Tibial artery (tissue), 4 donors: ENCODE data around the gene CASP9.
A peak's percentile ranks its signal among the peaks of the same experiment; 100 is the strongest.

ENCODE experiments used
- DNase-seq, 2 donors: peaks; one replicate each; pipeline ENCODE4 v3.0.0-alpha.2; 2019
- H3K27ac ChIP-seq, 2 donors: fragments of 200-600 bp; sonication (generic) in 1 of 2; 1 replicate in 1 of 2; 2 replicates in 1 of 2; pipeline ENCODE4 v1.5.1; 2018 to 2019; ENCODE audit warnings: mild to moderate bottlenecking in 1 of 2
- H3K27me3 ChIP-seq, 2 donors: fragments of 200-600 bp; sonication (generic) in 1 of 2; one replicate each; pipeline versions ENCODE4 v1.5.1 to v1.6.0; 2016 to 2019
- H3K36me3 ChIP-seq, 3 donors: fragments of 200-600 bp; sonication (generic) in 2 of 3; one replicate each; pipeline ENCODE4 v1.5.1; 2016 to 2019; ENCODE audit warnings: mild to moderate bottlenecking in 2 of 3
- H3K4me1 ChIP-seq, 4 donors: fragments of 200-600 bp; sonication (generic) in 2 of 4; 1 replicate in 3 of 4; 2 replicates in 1 of 4; pipeline ENCODE4 v1.5.1; 2016 to 2019
- H3K4me3 ChIP-seq, 2 donors: fragments of 200-600 bp; sonication (generic) in 1 of 2; 1 replicate in 1 of 2; 2 replicates in 1 of 2; pipeline ENCODE4 v1.5.1; 2018 to 2019; ENCODE audit warnings: mild to moderate bottlenecking in 2 of 2
- H3K9me3 ChIP-seq, 3 donors: fragments of 200-600 bp; sonication (generic) in 1 of 3; one replicate each; pipeline ENCODE4 v1.5.1; 2016 to 2019
- CTCF ChIP-seq, 2 experiments: fragments of 200-600 bp in 1 of 2; fragments of 450-650 bp in 1 of 2; IDR thresholded peaks; one replicate each; pipeline ENCODE4 v1.5.1; 2017 to 2019; ENCODE audit warnings: antibody characterized with exemption in 2 of 2, mild to moderate bottlenecking in 1 of 2, moderate library complexity in 1 of 2
- intact Hi-C: fragments of 100-400 bp; cut with DNase I; formaldehyde crosslinking; loops from one replicate; pipeline ENCODE4 v1.15.0; 2023; ENCODE audit warnings: low total_unique reads

Gene CASP9

GRCh38 chr1:15509586-15509985, 14.4 kb downstream of the CASP9 start:
- no peak overlapping the region for H3K27ac ChIP-seq
- no peak overlapping the region for H3K4me3 ChIP-seq
- no peak for DNase-seq
- H3K9me3 ChIP-seq: no peaks in the 10 kb centered on the region
- intact Hi-C loops: no loop called here
- H3K27me3 ChIP-seq: no peaks in the 10 kb centered on the region
- peaks cover 0 to 6% (median 0%) of the 10 kb centered on the region in 4 donors for H3K4me1 ChIP-seq
- TF ChIP-seq CTCF (IDR thresholded peaks at IDR 0.05): no peak
- H3K36me3 ChIP-seq: peaks cover 29 to 61% (median 40%) of the 10 kb centered on the region in 3 donors

GRCh38 chr1:15508700-15509487, 15.1 kb downstream of the CASP9 start:
- H3K9me3 ChIP-seq: no peaks in the 10 kb centered on the region
- H3K36me3 ChIP-seq: peaks cover 36 to 65% (median 43%) of the 10 kb centered on the region in 3 donors
- TF ChIP-seq CTCF (IDR thresholded peaks at IDR 0.05): no peak
- H3K27me3 ChIP-seq: no peaks in the 10 kb centered on the region
- H3K27ac ChIP-seq: no peak overlapping the region
- peak in 1 of 2 donors; percentile 21 for DNase-seq
- peaks cover 0 to 6% (median 0%) of the 10 kb centered on the region in 4 donors for H3K4me1 ChIP-seq
- H3K4me3 ChIP-seq: no peak overlapping the region
- intact Hi-C loops: no loop called here

- DNase-seq: no peak
- intact Hi-C loops: no loop called here
- Histone ChIP-seq H3K4me1 (peaks cover 0 to 6% (median 0%) of the 10 kb centered on the region in 4 donors), H3K4me3 (no peak overlapping the region), H3K27me3 (no peaks in the 10 kb centered on the region), H3K36me3 (peaks cover 50 to 65% (median 55%) of the 10 kb centered on the region in 3 donors), H3K9me3 (no peaks in the 10 kb centered on the region), H3K27ac (no peak overlapping the region)
- TF ChIP-seq CTCF (IDR thresholded peaks at IDR 0.05): no peak
Measured at GRCh38 chr1:15507278-15507677, 16.7 kb downstream of the CASP9 start.

- no peak for DNase-seq
- TF ChIP-seq CTCF (IDR thresholded peaks at IDR 0.05): no peak
- peaks cover 54 to 65% (median 56%) of the 10 kb centered on the region in 3 donors for H3K36me3 ChIP-seq
Measured at GRCh38 chr1:15506831-15507230, 17.2 kb downstream of the CASP9 start.

GRCh38 chr1:15504436-15504835, 19.6 kb downstream of the CASP9 start:
- H3K36me3 ChIP-seq: peaks cover 56 to 84% (median 64%) of the 10 kb centered on the region in 3 donors

More at GRCh38 chr1:15506831-15507230, 17.2 kb downstream of the CASP9 start:
- H3K27me3 ChIP-seq: no peaks in the 10 kb centered on the region
- no peak overlapping the region for H3K27ac ChIP-seq
- no peak overlapping the region for H3K4me3 ChIP-seq
- peaks cover 0 to 6% (median 0%) of the 10 kb centered on the region in 4 donors for H3K4me1 ChIP-seq
- intact Hi-C loops: no loop called here
- H3K9me3 ChIP-seq: no peaks in the 10 kb centered on the region

More at GRCh38 chr1:15504436-15504835, 19.6 kb downstream of the CASP9 start:
- H3K4me1 ChIP-seq: no peaks in the 10 kb centered on the region
- no peaks in the 10 kb centered on the region for H3K27me3 ChIP-seq
- no peak overlapping the region for H3K4me3 ChIP-seq
- H3K9me3 ChIP-seq: no peaks in the 10 kb centered on the region
- no peak for DNase-seq
- no peak for TF ChIP-seq CTCF (IDR thresholded peaks at IDR 0.05)
- no peak overlapping the region for H3K27ac ChIP-seq
- intact Hi-C loops: no loop called here
